KMS-11 (cell line): Measurements from ENCODE around the gene UBE2D2.

Experiments used
- H2AFZ ChIP-seq: fragments of 200-600 bp; sonication (generic); 2 replicates; pipeline ENCODE4 v1.6.1; 2016; ENCODE audit warnings: antibody characterized with exemption, mixed run types, low read depth
- H3K27ac ChIP-seq: fragments of 200-600 bp; sonication (generic); 2 replicates; pipeline ENCODE4 v1.6.1; 2016; ENCODE audit warnings: mild to moderate bottlenecking, mixed run types
- H3K27me3 ChIP-seq: fragments of 200-600 bp; sonication (generic); 2 replicates; pipeline ENCODE4 v1.6.1; 2017; ENCODE audit warnings: mild to moderate bottlenecking, low read depth, mixed run types, moderate library complexity; ENCODE audit not compliant: insufficient read depth
- H3K36me3 ChIP-seq: fragments of 200-600 bp; sonication (generic); 2 replicates; pipeline ENCODE4 v1.6.1; 2017; ENCODE audit warnings: mild to moderate bottlenecking, mixed run types; ENCODE audit not compliant: insufficient read depth
- H3K4me1 ChIP-seq: fragments of 200-600 bp; sonication (generic); 2 replicates; pipeline ENCODE4 v1.6.1; 2016; ENCODE audit warnings: mild to moderate bottlenecking, low read depth, mixed run types; ENCODE audit not compliant: poor library complexity, severe bottlenecking
- H3K4me2 ChIP-seq: fragments of 200-600 bp; sonication (generic); 2 replicates; pipeline ENCODE4 v1.7.0; 2016; ENCODE audit warnings: mild to moderate bottlenecking, mixed run types
- H3K4me3 ChIP-seq: fragments of 200-600 bp; sonication (generic); IDR thresholded peaks from 2 replicates; pipeline ENCODE4 v1.6.1; 2017; ENCODE audit warnings: low read depth, low read length, mixed read lengths; ENCODE audit not compliant: insufficient read depth
- H3K79me2 ChIP-seq: fragments of 200-600 bp; sonication (generic); 2 replicates; pipeline ENCODE4 v1.6.1; 2016; ENCODE audit warnings: low read depth, mixed run types; ENCODE audit not compliant: insufficient read depth
- H3K9ac ChIP-seq: fragments of 200-600 bp; sonication (generic); 2 replicates; pipeline ENCODE4 v1.6.1; 2016; ENCODE audit warnings: mild to moderate bottlenecking, mixed run types
- H4K20me1 ChIP-seq: fragments of 200-600 bp; sonication (generic); 2 replicates; pipeline ENCODE4 v1.6.1; 2016; ENCODE audit warnings: mild to moderate bottlenecking, mixed run types; ENCODE audit not compliant: insufficient read depth
- TF ChIP-seq, protein P1 (sequence below): fragments of 200-600 bp; sonication (generic); conservative IDR thresholded peaks from 2 replicates; pipeline ENCODE4 v1.6.1; 2017; ENCODE audit warnings: low read depth, mild to moderate bottlenecking, antibody characterized with exemption, low read length, moderate library complexity, mixed read lengths

The UBE2D2 gene

DNA sequence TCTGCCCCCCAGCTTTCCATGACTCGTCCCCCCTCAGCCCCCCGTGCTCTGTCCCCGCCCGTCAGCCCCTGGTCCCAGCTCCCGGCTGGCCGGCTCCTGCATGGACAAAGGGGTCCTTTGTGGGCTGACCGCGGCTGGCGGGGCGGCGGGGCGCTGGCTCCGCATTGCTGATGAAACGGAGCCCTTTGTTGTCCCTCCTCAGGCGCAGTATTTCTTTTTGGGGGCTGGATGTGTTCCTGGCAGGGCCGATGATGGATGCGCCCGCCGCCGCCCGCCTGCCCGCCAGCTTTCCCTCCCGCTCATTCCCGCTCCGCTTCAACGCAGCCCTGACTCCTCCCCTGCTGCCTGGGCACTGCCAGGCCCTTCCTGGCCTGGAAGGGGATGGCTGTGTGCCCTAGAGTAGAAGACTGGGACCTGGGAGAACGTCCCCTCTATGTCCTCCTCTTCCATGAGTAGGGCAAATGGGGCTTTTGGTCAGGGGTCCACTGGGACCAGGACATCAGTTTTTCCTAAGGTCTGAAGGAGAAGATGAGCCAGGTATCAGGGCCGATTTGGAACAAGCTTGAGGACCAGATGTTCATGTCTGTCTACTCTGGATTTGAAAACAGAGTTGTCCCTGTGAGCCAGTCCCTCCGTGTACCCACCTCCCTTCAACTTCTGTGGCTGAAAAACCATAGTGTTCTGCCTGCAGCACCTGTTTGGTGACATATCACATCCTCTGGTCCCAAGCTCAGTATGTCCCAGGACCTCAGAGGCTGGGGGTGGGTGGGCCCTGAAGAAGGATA, 116.0 kb downstream of the UBE2D2 start:
- no peaks in the 10 kb centered on the region for H3K36me3 ChIP-seq
- peaks cover 54% of the 10 kb centered on the region for H3K79me2 ChIP-seq
- TF ChIP-seq, protein P1, sequence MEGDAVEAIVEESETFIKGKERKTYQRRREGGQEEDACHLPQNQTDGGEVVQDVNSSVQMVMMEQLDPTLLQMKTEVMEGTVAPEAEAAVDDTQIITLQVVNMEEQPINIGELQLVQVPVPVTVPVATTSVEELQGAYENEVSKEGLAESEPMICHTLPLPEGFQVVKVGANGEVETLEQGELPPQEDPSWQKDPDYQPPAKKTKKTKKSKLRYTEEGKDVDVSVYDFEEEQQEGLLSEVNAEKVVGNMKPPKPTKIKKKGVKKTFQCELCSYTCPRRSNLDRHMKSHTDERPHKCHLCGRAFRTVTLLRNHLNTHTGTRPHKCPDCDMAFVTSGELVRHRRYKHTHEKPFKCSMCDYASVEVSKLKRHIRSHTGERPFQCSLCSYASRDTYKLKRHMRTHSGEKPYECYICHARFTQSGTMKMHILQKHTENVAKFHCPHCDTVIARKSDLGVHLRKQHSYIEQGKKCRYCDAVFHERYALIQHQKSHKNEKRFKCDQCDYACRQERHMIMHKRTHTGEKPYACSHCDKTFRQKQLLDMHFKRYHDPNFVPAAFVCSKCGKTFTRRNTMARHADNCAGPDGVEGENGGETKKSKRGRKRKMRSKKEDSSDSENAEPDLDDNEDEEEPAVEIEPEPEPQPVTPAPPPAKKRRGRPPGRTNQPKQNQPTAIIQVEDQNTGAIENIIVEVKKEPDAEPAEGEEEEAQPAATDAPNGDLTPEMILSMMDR = no peak
- no peak overlapping the region for H3K4me3 ChIP-seq
- no peak overlapping the region for H3K4me2 ChIP-seq
- peaks cover 37% of the 10 kb centered on the region for H3K4me1 ChIP-seq
- no peak overlapping the region for H3K9ac ChIP-seq
- no peak overlapping the region for H2AFZ ChIP-seq
- no peaks in the 10 kb centered on the region for H4K20me1 ChIP-seq
- H3K27me3 ChIP-seq = no peaks in the 10 kb centered on the region
- no peak overlapping the region for H3K27ac ChIP-seq
